Measurements from ENCODE around the gene ESR2.
"Not testable (repeated sequence)": the region's sequence is repeated elsewhere in the genome, so short reads cannot be mapped to it uniquely, and the experiment has no call there.

ESR2 gene

GRCh38 chr14:64220056-64220455 lies 74.1 kb downstream of the ESR2 start:
- DNase-seq: no peak

- DNase-seq: no peak
Observed at GRCh38 chr14:64218344-64219240, 75.6 kb downstream of the ESR2 start.

- no peak for DNase-seq
Observed at GRCh38 chr14:64217834-64218233, 76.3 kb downstream of the ESR2 start.

- no peak for DNase-seq
Observed at GRCh38 chr14:64217308-64217707, 76.9 kb downstream of the ESR2 start.

GRCh38 chr14:64215978-64216377 lies 78.2 kb downstream of the ESR2 start:
- no peak for DNase-seq

GRCh38 chr14:64215274-64215673 lies 78.9 kb downstream of the ESR2 start:
- DNase-seq: no peak

- DNase-seq: no peak
Observed at GRCh38 chr14:64213853-64214570, 80.2 kb downstream of the ESR2 start.

- DNase-seq: no peak
Observed at GRCh38 chr14:64213086-64213485, 81.1 kb downstream of the ESR2 start.

- no peak for DNase-seq
Observed at GRCh38 chr14:64212666-64213065, 81.5 kb downstream of the ESR2 start.

GRCh38 chr14:64210912-64211311 lies 83.3 kb downstream of the ESR2 start:
- not testable (repeated sequence) for DNase-seq

- DNase-seq: no peak
Observed at GRCh38 chr14:64210216-64210615, 84.0 kb downstream of the ESR2 start.

GRCh38 chr14:64209444-64210131 lies 84.6 kb downstream of the ESR2 start:
- no peak for DNase-seq

GRCh38 chr14:64208981-64209380 lies 85.2 kb downstream of the ESR2 start:
- DNase-seq: no peak

- no peak for DNase-seq
Observed at GRCh38 chr14:64208261-64208660, 85.9 kb downstream of the ESR2 start.

GRCh38 chr14:64203366-64204006 lies 90.7 kb downstream of the ESR2 start:
- DNase-seq: no peak

- DNase-seq: no peak
Observed at GRCh38 chr14:64202716-64203115, 91.5 kb downstream of the ESR2 start.

- DNase-seq: no peak
Observed at GRCh38 chr14:64201921-64202545, 92.1 kb downstream of the ESR2 start.

GRCh38 chr14:64201296-64201695 lies 92.9 kb downstream of the ESR2 start:
- no peak for DNase-seq

- DNase-seq: no peak
Observed at GRCh38 chr14:64200170-64200569, 94.0 kb downstream of the ESR2 start.

GRCh38 chr14:64198486-64198885 lies 95.7 kb downstream of the ESR2 start:
- DNase-seq: no peak

- DNase-seq: no peak
Observed at GRCh38 chr14:64197996-64198395, 96.2 kb downstream of the ESR2 start.

- peak in 1 of 2 donors; percentile 26 for DNase-seq
Observed at GRCh38 chr14:64196814-64197411, 97.3 kb downstream of the ESR2 start.
